GM13977 (cell line): ENCODE results near the gene DNTT.
A peak's percentile ranks its signal among the peaks of the same experiment; 100 is the strongest.

Experiments
- DNase-seq: peaks from one replicate; pipeline ENCODE4 v3.0.0; 2012; ENCODE audit warnings: low spot score
- in situ Hi-C: fragments of 300-500 bp; cut with MboI; formaldehyde crosslinking; loops from one replicate; pipeline ENCODE4 v1.12.0; 2022; ENCODE audit warnings: low sequenced_read_pairs, low pct_unique_long_range_greater_than_20kb, mixed read lengths, inconsistent platforms; ENCODE audit not compliant: unreplicated experiment
- TF ChIP-seq, protein P1 (sequence below): IDR thresholded peaks from 2 replicates; pipeline ENCODE4 v1.5.1; 2012; ENCODE audit warnings: mild to moderate bottlenecking, control low read depth; ENCODE audit not compliant: insufficient read depth; ENCODE audit errors: extremely low read depth, missing control alignments

The DNTT gene

GRCh38 chr10:96281444-96282029 lies 22.7 kb upstream of the DNTT start:
- TF ChIP-seq, protein P1, sequence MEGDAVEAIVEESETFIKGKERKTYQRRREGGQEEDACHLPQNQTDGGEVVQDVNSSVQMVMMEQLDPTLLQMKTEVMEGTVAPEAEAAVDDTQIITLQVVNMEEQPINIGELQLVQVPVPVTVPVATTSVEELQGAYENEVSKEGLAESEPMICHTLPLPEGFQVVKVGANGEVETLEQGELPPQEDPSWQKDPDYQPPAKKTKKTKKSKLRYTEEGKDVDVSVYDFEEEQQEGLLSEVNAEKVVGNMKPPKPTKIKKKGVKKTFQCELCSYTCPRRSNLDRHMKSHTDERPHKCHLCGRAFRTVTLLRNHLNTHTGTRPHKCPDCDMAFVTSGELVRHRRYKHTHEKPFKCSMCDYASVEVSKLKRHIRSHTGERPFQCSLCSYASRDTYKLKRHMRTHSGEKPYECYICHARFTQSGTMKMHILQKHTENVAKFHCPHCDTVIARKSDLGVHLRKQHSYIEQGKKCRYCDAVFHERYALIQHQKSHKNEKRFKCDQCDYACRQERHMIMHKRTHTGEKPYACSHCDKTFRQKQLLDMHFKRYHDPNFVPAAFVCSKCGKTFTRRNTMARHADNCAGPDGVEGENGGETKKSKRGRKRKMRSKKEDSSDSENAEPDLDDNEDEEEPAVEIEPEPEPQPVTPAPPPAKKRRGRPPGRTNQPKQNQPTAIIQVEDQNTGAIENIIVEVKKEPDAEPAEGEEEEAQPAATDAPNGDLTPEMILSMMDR: no peak
- in situ Hi-C loops: no loop called here

DNA sequence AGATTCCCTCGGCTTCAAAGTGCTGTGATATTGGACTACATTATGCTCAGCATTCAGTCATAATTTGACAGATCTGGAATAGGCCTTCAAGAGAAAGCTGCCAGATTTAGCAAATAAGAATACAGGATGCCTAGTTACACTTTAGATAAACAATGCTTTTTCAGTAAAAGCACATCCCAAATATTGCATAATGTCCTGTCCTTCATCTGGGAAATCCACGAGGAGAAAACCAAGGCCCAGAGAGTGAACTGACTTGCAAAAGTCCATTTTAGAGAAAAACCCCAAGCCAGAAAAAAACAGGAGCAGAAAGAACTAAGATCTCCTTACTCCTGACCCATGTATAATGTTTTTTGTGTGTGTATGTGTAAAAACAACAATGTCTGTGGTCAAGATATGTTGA lies 20.9 kb upstream of the DNTT start:
- DNase-seq: no peak
- in situ Hi-C loops: no loop called here
- TF ChIP-seq, protein P1: no peak

More at GRCh38 chr10:96281444-96282029, 22.7 kb upstream of the DNTT start:
- DNase-seq: no peak

DNA sequence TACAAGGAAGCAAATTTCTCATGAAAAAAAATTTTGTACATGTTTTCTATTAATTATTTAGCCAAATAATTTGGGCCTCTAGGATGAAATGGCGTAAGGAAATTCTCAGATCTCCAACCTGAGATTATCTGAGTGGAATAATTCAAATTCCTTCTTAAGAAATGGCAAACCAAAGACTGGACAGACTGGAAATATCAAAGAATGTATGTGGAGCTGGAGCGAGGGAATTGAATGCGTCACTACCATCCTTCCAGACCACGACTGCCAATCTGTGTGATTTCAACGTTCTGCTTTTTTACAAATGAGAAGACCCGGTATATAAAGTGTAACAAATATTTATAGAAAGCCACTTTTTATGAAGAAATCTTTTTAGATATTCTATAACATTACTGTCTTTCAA lies 20.5 kb upstream of the DNTT start:
- in situ Hi-C loops: no loop called here
- DNase-seq: no peak
- TF ChIP-seq, protein P1: no peak

DNA sequence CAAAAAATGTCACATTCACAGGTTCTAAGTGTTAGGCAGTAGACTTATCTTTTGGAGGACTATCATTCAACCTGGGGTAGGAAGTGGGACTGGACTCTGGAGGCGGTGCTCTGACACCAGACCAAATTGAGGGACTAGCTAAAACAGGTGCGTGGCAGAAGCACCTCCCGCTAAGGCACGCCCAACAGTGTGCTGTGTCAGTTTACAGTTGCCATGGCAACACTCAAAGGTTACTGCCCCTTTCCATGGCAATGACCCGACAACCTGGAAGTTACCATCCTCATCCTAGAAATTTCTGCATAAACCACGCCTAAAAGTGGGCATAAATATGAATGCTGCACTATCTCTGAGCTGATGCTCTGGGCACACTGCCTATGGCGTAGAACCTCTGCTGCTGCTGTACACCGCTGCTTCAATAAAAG lies 18.9 kb upstream of the DNTT start:
- in situ Hi-C loops: no loop called here
- TF ChIP-seq, protein P1: no peak
- DNase-seq: no peak

DNA sequence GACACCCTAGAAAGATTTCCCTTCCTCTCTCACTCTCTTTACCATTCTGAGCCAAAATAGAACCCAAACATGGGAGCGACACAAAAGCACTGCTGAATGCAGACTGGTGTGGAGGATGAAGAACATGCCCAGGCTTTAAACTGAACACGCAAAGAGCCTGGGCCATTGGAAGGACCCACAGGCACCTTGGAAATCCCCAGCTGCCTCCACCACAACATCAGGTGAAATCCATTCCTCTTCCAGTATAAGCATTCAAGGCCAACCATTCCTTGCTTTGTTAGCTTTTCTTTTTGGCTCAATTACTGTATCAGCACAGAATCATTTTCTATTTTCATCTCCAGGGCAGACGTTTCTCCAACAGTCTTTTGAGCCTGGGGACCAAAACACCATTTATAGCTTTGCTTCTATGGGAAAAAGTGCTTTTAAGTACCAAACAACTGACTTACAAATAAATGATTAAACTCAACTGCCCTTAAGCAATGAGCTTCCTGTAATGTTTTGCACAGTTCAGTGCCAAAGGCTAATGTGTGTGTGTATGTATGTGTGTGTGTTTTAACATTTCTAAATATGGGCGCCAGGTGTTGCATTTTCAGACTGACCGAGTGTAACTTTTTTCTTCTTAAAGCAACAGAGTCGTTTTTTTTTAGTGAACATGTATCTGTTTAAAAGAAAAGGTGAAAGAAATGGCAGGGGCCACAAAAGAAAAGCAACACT lies 16.7 kb upstream of the DNTT start:
- TF ChIP-seq, protein P1: no peak
- DNase-seq: peak; percentile 23
- in situ Hi-C loops: no loop called here

GRCh38 chr10:96288151-96288621 lies 16.0 kb upstream of the DNTT start:
- in situ Hi-C loops: no loop called here
- TF ChIP-seq, protein P1: no peak

More at GRCh38 chr10:96288151-96288621, 16.0 kb upstream of the DNTT start:
- peak; percentile 55 for DNase-seq
